Lung (tissue), 12 donors: ENCODE measurements around the gene DUSP3. TPM values are rescaled to one million over a fixed set of nuclear protein-coding genes. Genes with fewer than 3 reads are reported as not detected.

Experiments
- ATAC-seq: fragments of 200-7000 bp; cut with Tn5 transposase; one replicate; pipeline ENCODE4 v1.9.1; 2020; ENCODE audit warnings: moderate number of reproducible peaks; ENCODE audit not compliant: insufficient read depth, low FRiP score
- DNase-seq, 3 donors: peaks; one replicate each; pipeline ENCODE4 v3.0.0-alpha.2; 2013 to 2017
- H3K27ac ChIP-seq, 2 donors: one replicate each; pipeline ENCODE4 v1.5.1; 2013; ENCODE audit warnings: mild to moderate bottlenecking in 2 of 2, moderate library complexity in 2 of 2, control low read depth in 1 of 2, inconsistent platforms in 1 of 2, low read depth in 1 of 2, low read length in 1 of 2
- H3K27me3 ChIP-seq, 3 donors: one replicate each; pipeline ENCODE4 v1.5.1; 2013; ENCODE audit warnings: low read length in 2 of 3; ENCODE audit not compliant: control insufficient read depth in 3 of 3, insufficient read depth in 3 of 3
- H3K36me3 ChIP-seq, 4 donors: one replicate each; pipeline ENCODE4 v1.5.1; 2013; ENCODE audit warnings: low read length in 4 of 4, mild to moderate bottlenecking in 1 of 4, moderate library complexity in 1 of 4; ENCODE audit not compliant: control insufficient read depth in 4 of 4, insufficient read depth in 4 of 4
- H3K4me1 ChIP-seq, 5 donors: one replicate each; pipeline ENCODE4 v1.5.1; 2013; ENCODE audit warnings: low read length in 5 of 5, mild to moderate bottlenecking in 2 of 5, moderate library complexity in 1 of 5; ENCODE audit not compliant: control insufficient read depth in 5 of 5, insufficient read depth in 5 of 5
- H3K4me3 ChIP-seq: one replicate; pipeline ENCODE4 v1.5.1; 2013; ENCODE audit warnings: mild to moderate bottlenecking, control low read depth, moderate library complexity
- H3K9ac ChIP-seq, 2 donors: one replicate each; pipeline ENCODE4 v1.5.1; 2013; ENCODE audit warnings: low read length in 2 of 2, control low read depth in 1 of 2; ENCODE audit not compliant: insufficient read depth in 1 of 2
- H3K9me3 ChIP-seq, 4 donors: one replicate each; pipeline ENCODE4 v1.5.1; 2013; ENCODE audit warnings: low read length in 3 of 4, mild to moderate bottlenecking in 1 of 4, moderate library complexity in 1 of 4; ENCODE audit not compliant: control insufficient read depth in 4 of 4, insufficient read depth in 3 of 4
- CTCF ChIP-seq: IDR thresholded peaks from 2 replicates; pipeline ENCODE4 v1.5.1; 2012; ENCODE audit warnings: mild to moderate bottlenecking; ENCODE audit errors: control extremely low read depth, extremely low read depth
- WGBS, 2 donors: extraction: QIAGEN DNeasy Blood & Tissue Kit; methylation state at CpG; one replicate each; pipeline ENCODE4 v1.1.7; 2013; 5-methylcytosine and 5-hydroxymethylcytosine counted together
- polyA plus RNA-seq, 2 donors: library from polyadenylated mRNA; stranded (reverse); fragments of 200-250 nt; gene quantifications; one replicate each; pipeline ENCODE4 v1.2.1, GENCODE V29; 2013
- total RNA-seq, 2 donors: library from RNA; depleted of rRNA in 1 of 2; stranded (reverse); fragments of >200 nt in 1 of 2; gene quantifications; one replicate each; pipeline ENCODE4 v1.2.1, GENCODE V29; 2014 to 2021
- donor health status: control.
- donor health status: control.
- donor health status: Bipolar disorder and iron deficiency.
- donor health status: healthy.
- donor health status: DM: yes; HTN: yes; CAD: no.

Gene DUSP3
- total and polyA plus RNA-seq, 4 donors, result 49.6 to 86.3 (median 66.5) TPM

GRCh38 chr17:43768382-43768781 lies 10.4 kb downstream of the DUSP3 start:
- H3K9ac ChIP-seq, result no peak overlapping the region
- no peak for DNase-seq
- H3K4me3 ChIP-seq, result no peak overlapping the region
- H3K27ac ChIP-seq, result no peak overlapping the region
- H3K9me3 ChIP-seq, result no peaks in the 10 kb centered on the region
- peaks cover 16 to 38% (median 23%) of the 10 kb centered on the region in 4 donors for H3K36me3 ChIP-seq
- H3K27me3 ChIP-seq, result no peaks in the 10 kb centered on the region
- ATAC-seq, result no peak
- no peak for TF ChIP-seq CTCF
- H3K4me1 ChIP-seq, result peaks cover 0 to 3% (median 0%) of the 10 kb centered on the region in 5 donors
- 20 to 41% methylated on average over 9 of the region's 9 CpGs for WGBS, 2 donors

- 58 to 81% methylated on average over 5 of the region's 5 CpGs for WGBS, 2 donors
- DNase-seq (no peak), ATAC-seq (no peak)
- Histone ChIP-seq H3K27me3 (no peaks in the 10 kb centered on the region), H3K36me3 (peaks cover 13 to 34% (median 18%) of the 10 kb centered on the region in 4 donors), H3K9me3 (no peaks in the 10 kb centered on the region), H3K4me3 (no peak overlapping the region), H3K4me1 (peaks cover 0 to 3% (median 0%) of the 10 kb centered on the region in 5 donors), H3K9ac (no peak overlapping the region), H3K27ac (no peak overlapping the region)
- no peak for TF ChIP-seq CTCF
These were observed 11.1 kb downstream of the DUSP3 start for GRCh38 chr17:43767713-43768059.

GRCh38 chr17:43767053-43767712 lies 11.6 kb downstream of the DUSP3 start:
- WGBS, 2 donors, result 81 to 86% methylated on average over 6 of the region's 6 CpGs
- Histone ChIP-seq H3K4me1 (peaks cover 0 to 3% (median 0%) of the 10 kb centered on the region in 5 donors), H3K27ac (no peak overlapping the region), H3K9ac (no peak overlapping the region), H3K27me3 (no peaks in the 10 kb centered on the region), H3K9me3 (no peaks in the 10 kb centered on the region), H3K36me3 (peaks cover 10 to 30% (median 17%) of the 10 kb centered on the region in 4 donors), H3K4me3 (no peak overlapping the region)
- ATAC-seq (no peak), DNase-seq (no peak)
- no peak for TF ChIP-seq CTCF
